HS-27A (cell line): ENCODE results near the gene IL22RA2.

Source experiments
- DNase-seq: peaks from one replicate; pipeline ENCODE4 v3.0.0-alpha.2; 2012; ENCODE audit warnings: low read depth, missing footprints

The IL22RA2 gene

DNA sequence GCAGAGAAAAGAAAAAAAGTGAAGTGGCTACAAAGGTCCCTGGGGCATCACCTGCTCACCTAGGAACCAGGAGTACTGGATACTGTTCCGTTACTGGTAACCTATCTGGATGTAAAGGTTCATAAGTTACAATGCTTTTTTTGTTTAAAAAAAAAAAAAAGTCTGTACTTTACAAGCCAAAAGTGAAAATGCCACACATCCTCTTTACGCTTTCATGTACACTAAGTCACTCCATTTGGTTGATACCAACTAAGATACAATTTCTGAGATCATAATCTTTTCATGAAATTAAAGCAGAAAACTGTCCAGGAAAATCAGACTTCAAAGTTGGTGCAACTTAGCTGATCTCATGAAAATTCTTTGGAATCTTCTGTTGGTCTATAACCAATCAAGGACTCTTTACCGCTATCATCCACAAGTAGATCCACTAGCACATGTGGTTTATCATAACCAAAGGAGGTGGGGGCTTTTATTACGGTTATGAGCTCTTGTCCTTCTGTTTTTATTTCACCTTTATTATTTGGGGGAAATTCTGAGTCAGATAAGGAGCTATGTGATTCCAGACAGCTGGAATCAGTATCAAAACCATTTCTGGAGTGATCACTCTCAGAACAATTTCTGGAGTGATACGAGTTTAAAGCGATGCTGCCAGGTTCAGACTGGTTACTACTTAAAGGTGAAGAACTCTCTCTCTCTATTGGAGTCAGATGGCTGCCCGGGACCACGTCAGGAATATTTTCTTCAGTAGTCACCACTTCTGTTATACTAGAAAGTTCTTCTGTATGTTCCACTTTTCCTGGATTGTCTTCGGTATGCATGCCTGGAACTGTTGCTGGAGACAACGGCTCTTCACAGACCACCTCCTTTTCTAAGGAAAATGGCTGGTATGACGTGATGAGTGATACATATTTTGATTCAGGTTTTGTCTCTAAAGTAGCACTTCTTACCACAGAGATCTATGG lies 24.5 kb upstream of the IL22RA2 start:
- DNase-seq, result no peak

- no peak for DNase-seq
Measured at GRCh38 chr6:137193256-137194070, 20.0 kb upstream of the IL22RA2 start.

GRCh38 chr6:137192821-137193220 lies 19.4 kb upstream of the IL22RA2 start:
- DNase-seq, result no peak

DNA sequence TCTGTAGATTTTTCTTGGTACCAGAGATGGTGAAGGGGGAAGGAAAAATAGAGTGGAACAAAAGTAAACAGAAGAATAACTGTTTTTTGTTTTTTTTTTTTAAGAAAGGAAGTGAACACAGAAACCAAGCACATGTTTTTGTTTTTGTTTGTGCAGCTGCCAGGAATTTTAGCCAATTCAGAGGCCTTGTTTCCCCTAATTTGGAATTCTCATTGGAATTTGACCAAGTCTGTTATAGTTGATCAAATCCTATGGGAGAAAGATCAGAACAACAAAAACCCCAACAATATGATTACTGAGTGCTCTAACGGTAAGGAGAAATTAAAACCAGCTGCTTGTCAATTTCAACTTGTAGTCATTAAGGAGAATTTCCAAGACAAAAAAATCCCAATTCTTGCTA lies 18.2 kb upstream of the IL22RA2 start:
- no peak for DNase-seq

DNA sequence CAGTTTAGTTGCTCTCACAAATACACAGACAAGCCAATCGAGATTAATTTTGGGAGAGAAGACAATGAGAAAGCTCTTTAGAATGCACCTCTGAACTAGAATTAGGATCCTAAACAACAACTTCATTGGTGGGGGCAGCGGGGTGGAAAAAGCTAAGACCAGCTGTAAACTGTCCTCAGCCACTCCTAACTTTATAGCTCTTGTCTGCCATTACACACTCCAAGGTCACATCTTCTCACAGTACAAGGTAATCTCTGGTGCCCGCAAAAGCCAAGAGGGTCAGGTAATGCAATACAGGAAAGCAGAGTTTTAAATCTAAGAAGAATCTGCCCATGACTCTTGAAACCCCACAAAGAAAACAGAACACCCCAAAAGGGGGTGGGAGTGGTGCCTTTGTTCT lies 17.8 kb upstream of the IL22RA2 start:
- DNase-seq, result no peak

GRCh38 chr6:137190583-137191094 lies 17.2 kb upstream of the IL22RA2 start:
- DNase-seq, result no peak

DNA sequence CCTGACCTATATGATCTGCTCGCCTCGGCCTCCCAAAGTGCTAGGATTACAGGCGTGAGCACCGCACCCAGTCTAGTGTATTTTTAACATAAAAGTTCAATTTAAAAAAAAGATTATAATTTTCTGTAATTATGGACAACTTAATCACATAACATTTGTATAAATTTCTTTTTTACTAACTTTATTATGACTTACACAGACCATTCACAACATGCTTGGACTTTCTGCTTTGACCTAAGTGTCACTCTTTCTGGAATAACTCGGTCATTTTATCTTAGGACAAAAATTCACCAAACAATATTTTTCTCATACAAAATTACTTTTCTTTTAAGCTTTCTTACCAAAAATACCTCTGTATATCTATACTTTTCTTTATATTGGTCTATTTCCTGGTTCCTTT lies 15.4 kb upstream of the IL22RA2 start:
- DNase-seq, result no peak

DNA sequence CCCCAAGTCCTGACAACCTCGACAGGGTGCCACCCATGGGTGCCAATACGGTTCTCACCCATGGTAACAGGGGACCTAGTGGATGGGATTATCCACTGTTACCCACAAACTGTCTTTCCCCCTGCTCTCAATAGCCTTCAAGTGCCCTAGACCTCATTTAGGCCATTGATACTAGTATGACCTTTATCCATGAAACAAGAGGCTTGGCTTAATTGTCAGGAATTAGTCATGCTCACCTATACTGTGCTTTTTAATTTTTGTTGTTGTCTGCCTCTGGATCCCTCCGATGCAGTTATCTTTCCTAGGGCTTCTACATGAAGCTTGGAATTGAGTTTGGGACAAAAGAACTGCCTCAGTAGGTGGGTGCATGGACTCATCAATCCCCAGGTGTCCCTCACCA lies 11.8 kb upstream of the IL22RA2 start:
- DNase-seq, result no peak

DNA sequence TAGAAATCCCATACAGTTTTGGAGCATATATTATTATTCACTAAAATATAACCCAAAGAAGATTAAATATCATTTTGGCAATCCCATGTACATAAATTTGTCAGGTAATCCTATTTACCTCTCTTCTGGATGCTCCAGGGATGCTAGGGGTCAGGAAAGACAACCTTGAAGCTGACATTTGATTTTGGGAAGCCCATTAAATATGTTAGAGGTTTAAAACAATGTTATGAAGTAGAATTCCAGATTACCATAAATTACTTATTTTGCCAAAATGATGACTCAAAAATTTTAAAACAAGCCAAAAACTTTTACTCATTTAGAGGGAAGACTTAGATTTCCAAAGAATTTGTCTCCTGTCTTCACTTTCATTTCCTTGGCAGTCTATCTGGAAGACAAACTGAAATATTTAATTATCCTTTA lies 9.2 kb upstream of the IL22RA2 start:
- DNase-seq, result no peak

DNA sequence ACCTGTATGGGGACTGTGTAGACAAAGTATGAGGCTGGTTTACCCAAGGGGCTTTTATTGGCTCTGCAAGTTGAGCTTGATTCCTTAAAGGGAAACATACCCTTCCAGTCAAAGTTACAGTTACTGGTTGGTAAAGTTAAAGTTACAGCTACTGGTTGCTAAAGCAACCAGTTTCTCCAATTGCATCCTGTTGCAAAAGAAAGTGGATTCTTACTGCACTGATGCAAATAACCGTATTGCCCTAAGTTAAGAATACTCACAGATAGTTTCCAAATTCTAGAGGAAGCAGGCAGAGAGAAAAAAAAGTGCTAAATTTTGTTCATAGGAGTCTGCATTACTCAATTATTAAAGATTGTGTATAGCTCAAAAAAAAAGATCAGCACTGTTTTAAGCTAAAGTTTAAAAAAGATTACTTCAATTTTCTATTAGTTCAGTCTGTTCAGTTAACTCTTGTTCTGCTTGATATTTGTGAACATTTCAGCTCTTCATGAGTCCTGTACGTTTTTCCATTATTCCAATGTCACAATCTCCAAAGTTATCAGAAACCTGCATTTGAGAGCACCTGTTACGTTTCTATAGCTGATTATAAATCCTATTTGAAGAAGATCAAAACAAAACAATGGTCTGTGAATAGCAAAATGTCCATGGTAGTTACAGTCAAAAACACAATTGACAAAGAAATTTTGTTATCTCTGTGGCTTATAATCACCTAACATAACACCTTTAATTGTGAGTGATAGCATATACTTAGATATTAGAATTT lies 8.6 kb upstream of the IL22RA2 start:
- DNase-seq, result no peak

DNA sequence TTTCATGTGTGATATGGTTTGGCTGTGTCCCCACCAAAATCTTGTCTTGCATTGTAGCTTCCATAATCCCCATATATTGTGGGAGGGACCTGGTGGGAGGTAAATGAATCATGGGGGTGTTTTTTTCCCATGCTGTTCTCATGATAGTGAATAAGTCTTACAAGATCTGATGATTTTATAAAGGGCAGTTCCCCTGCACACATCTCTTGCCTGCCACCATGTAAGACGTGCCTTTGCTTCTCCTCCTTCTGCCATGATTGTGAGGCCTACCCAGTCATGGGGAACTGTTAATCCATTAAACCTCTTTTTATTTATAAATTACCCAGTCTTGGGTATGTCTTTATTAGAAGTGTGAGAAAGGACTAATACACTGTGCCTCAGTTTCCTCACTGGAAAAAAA lies 4.2 kb upstream of the IL22RA2 start:
- DNase-seq, result no peak

- DNase-seq, result no peak
Measured at GRCh38 chr6:137176729-137177128, 3.3 kb upstream of the IL22RA2 start.

DNA sequence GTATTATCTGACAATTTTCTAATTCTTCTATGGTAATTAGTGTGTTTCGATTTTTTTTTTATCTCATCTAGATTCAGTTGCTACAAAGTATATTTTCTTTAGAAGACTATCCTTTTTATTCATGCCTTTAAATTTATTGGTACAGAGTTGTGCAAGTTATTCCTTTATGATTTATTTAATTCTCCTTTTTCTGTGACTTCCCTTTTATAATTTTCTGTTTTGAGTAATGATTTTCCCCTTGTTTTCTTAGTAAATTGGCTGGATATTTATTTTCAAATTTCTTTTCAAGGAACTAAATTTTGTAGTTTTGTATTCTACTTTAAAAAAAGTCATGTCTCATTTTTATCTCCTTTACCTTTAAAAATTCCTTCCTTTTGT lies 2.4 kb upstream of the IL22RA2 start:
- no peak for DNase-seq

- no peak for DNase-seq
Measured at GRCh38 chr6:137175157-137175867, 1.9 kb upstream of the IL22RA2 start.

GRCh38 chr6:137172734-137173431 lies 561 bp downstream of the IL22RA2 start:
- DNase-seq, result no peak

- DNase-seq, result no peak
Measured at GRCh38 chr6:137171824-137172733, 1.4 kb downstream of the IL22RA2 start.

DNA sequence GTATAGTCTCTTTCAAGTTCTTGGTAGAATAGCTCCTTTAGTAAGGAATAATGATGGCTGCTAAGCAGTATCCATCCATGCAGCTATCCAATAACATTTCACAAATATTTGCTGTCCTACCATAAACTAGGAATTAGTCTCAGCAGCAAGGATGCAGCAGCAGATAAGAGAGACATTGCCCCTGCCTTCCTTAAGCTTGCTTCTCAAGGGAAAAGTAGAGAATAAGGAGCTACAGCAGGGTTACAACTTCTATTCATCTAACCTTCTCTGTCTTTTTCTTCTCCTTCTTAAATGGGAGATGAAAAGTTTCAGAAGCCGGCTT lies 2.4 kb downstream of the IL22RA2 start:
- no peak for DNase-seq

DNA sequence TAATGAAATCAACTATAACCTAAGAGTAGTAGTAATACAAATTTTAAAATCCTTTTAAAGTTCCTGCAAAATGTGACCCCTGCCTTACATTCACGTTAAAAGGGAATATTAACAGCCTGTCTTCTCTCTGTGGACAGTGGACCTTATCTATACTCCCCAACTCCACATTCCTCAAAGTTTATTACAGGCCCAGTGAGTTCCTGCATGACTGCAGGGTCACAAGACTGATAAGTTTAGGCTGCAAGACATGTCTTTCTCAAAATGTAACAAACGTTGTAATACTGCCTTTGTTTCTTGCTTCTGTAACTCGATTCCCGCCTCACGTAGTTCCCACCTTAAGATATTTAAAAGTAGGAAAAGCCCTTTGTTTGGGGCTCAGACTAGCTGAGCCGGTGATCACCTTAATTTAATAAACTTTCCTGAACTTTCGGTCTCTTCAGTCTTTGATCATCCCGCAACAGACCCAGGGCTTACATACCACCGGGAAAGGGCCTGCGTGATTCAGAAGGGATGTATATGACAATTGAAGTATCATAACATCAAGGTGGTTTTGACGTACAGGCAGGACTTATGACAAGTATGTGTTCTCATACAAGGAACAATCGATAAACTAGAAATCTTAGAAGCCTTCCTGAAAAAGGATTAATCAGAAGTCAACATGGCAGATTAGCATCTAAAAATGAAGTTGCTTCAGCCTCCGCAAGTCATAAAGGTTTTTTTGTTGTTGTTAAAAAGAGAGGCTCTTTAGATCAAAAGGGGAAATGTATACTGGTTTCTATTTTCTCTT lies 3.0 kb downstream of the IL22RA2 start:
- DNase-seq, result no peak

DNA sequence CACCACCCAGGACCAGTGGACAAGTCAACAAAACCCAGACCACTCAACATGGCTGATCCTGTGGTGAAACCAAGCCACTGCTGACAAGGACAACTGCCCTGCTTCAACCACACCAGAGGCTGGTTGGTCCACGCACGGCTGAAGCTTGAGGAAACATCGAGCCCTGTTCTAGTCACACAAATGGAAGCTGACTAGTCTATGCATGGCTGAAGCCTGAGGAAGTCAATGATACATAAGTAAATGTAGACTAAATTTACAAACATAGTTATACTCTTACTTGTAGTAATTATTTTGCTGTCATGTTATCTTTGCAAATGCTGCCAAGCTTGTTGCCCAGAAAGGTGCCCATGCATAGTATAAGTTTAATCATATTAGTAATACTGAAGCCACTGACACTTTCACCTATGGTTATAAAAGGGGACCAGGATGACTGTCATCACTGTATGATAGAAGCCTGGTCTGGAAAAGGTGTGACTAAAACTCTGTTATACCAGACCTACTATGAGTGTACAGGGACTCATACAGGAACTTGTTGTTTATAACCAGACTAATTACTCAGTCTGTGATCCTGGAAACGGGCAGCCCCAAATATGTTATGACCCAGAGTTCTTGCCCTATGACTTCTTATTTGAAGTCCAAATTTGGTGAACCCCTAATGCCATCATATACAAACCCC lies 5.6 kb downstream of the IL22RA2 start:
- DNase-seq, result no peak
